HepG2 (cell line): Measurements from ENCODE around the gene SEC14L5. TPM values are rescaled to one million over a fixed set of nuclear protein-coding genes. Genes with fewer than 3 reads are reported as not detected.

Experiments used
- ARNTL ChIP-seq: sonication (generic); formaldehyde crosslinking; IDR thresholded peaks from 2 replicates; pipeline ENCODE4 v1.4.0; 2020; ENCODE audit warnings: mild to moderate bottlenecking, missing genetic modification reagents
- ATM ChIP-seq: fragments of 450-650 bp; IDR thresholded peaks from 2 replicates; pipeline ENCODE4 v1.7.1; 2017; ENCODE audit warnings: mild to moderate bottlenecking, borderline replicate concordance
- CEBPG ChIP-seq: IDR thresholded peaks from 2 replicates; pipeline ENCODE4 v1.6.1; 2016
- CHD4 ChIP-seq: fragments of 200-600 bp; sonication (generic); IDR thresholded peaks from 2 replicates; pipeline ENCODE4 v1.7.0; 2017; ENCODE audit warnings: mild to moderate bottlenecking, low read length, borderline replicate concordance
- FIP1L1 ChIP-seq: fragments of 200-400 bp; formaldehyde crosslinking; IDR thresholded peaks from 2 replicates; pipeline ENCODE4 v1.6.1; 2018; ENCODE audit warnings: low read depth, mild to moderate bottlenecking, low read length, moderate library complexity, borderline replicate concordance; ENCODE audit not compliant: insufficient read depth
- MLX ChIP-seq: IDR thresholded peaks from 2 replicates; pipeline ENCODE4 v1.6.1; 2016
- NFE2L2 ChIP-seq: fragments of 150-350 bp; IDR thresholded peaks from 2 replicates; pipeline ENCODE4 v1.6.1; 2014; ENCODE audit warnings: low read length
- NFKB2 ChIP-seq: sonication (generic); formaldehyde crosslinking; IDR thresholded peaks from 2 replicates; pipeline ENCODE4 v1.4.0; 2020; ENCODE audit warnings: missing genetic modification reagents, borderline replicate concordance
- NPAS2 ChIP-seq: sonication (generic); formaldehyde crosslinking; IDR thresholded peaks from 2 replicates; pipeline ENCODE4 v1.8.0; 2022; ENCODE audit warnings: mild to moderate bottlenecking, missing genetic modification reagents, borderline replicate concordance
- PAX8 ChIP-seq: sonication (generic); formaldehyde crosslinking; IDR thresholded peaks from 2 replicates; pipeline ENCODE4 v1.8.0; 2022; ENCODE audit warnings: mild to moderate bottlenecking, missing genetic modification reagents, borderline replicate concordance
- PHF21A ChIP-seq: sonication (generic); formaldehyde crosslinking; IDR thresholded peaks from 2 replicates; pipeline ENCODE4 v1.5.0; 2020; ENCODE audit warnings: mild to moderate bottlenecking, missing genetic modification reagents
- RARA ChIP-seq: IDR thresholded peaks from 2 replicates; pipeline ENCODE4 v1.6.1; 2016; ENCODE audit warnings: missing genetic modification reagents, missing compliant biosample characterization
- SP140L ChIP-seq: sonication (generic); formaldehyde crosslinking; IDR thresholded peaks from 2 replicates; pipeline ENCODE4 v1.4.0; 2020; ENCODE audit warnings: missing genetic modification reagents, borderline replicate concordance
- TBL1XR1 ChIP-seq: fragments of 150-350 bp; IDR thresholded peaks from 2 replicates; pipeline ENCODE4 v1.6.1; 2014; ENCODE audit warnings: borderline replicate concordance, low read length; ENCODE audit not compliant: partially characterized antibody
- THYN1 ChIP-seq: sonication (generic); formaldehyde crosslinking; IDR thresholded peaks from 2 replicates; pipeline ENCODE4 v1.8.1; 2023; ENCODE audit warnings: low read depth, mild to moderate bottlenecking, moderate library complexity, missing genetic modification reagents, borderline replicate concordance
- U2AF2 ChIP-seq: fragments of 200-400 bp; formaldehyde crosslinking; IDR thresholded peaks from 2 replicates; pipeline ENCODE4 v1.6.1; 2017; ENCODE audit warnings: low read depth, mild to moderate bottlenecking, low read length
- ZFX ChIP-seq: sonication (generic); formaldehyde crosslinking; IDR thresholded peaks from 2 replicates; pipeline ENCODE4 v1.4.0; 2020; ENCODE audit warnings: mild to moderate bottlenecking, low read depth, missing genetic modification reagents, moderate library complexity
- ZMYM2 ChIP-seq: sonication (generic); formaldehyde crosslinking; IDR thresholded peaks from 2 replicates; pipeline ENCODE4 v1.8.0; 2022; ENCODE audit warnings: mild to moderate bottlenecking, missing genetic modification reagents
- ZNF292 ChIP-seq: sonication (generic); formaldehyde crosslinking; IDR thresholded peaks from 2 replicates; pipeline ENCODE4 v1.8.1; 2022; ENCODE audit warnings: mild to moderate bottlenecking, low read depth, missing genetic modification reagents, borderline replicate concordance
- ZNF614 ChIP-seq: IDR thresholded peaks from 2 replicates; pipeline ENCODE4 v1.6.1; 2018; ENCODE audit warnings: missing biosample characterization, missing genetic modification reagents, inconsistent platforms, borderline replicate concordance
- ZNF713 ChIP-seq: sonication (generic); formaldehyde crosslinking; IDR thresholded peaks from 2 replicates; pipeline ENCODE4 v1.4.0; 2020; ENCODE audit warnings: mild to moderate bottlenecking, missing genetic modification reagents
- polyA plus RNA-seq, 8 experiments: library from polyadenylated mRNA; depleted of rRNA in 3 of 8; stranded (reverse) in 7 of 8; unstranded in 1 of 8; fragments of >200 nt; fragmentation: Illumina TruSeq in 4 of 8; extraction: Trizol in 4 of 8; gene quantifications; 2 replicates each; pipeline versions ENCODE4 v1.2.1 to v1.2.3, GENCODE V29; 2011 to 2016; ENCODE audit warnings: low read depth in 4 of 8, missing spikeins in 1 of 8, mixed read lengths in 1 of 8; ENCODE audit not compliant: insufficient read depth in 1 of 8
- total RNA-seq, 5 experiments: library from RNA; depleted of rRNA; stranded (reverse); fragments of >200 nt; fragmentation: Illumina TruSeq; extraction: Trizol; gene quantifications; 2 replicates each; pipeline ENCODE4 v1.2.3, GENCODE V29; 2016; ENCODE audit warnings: low read depth in 1 of 5
- TF ChIP-seq, protein P1 (sequence below): IDR thresholded peaks from 2 replicates; pipeline ENCODE4 v1.6.1; 2016
- TF ChIP-seq, protein P2 (sequence below): sonication (generic); formaldehyde crosslinking; IDR thresholded peaks from 2 replicates; pipeline ENCODE4 v1.4.0; 2020; ENCODE audit warnings: missing genetic modification reagents, low read depth, mild to moderate bottlenecking, borderline replicate concordance
- TF ChIP-seq, protein P3 (sequence below): IDR thresholded peaks from 2 replicates; pipeline ENCODE4 v1.6.1; 2016; ENCODE audit warnings: mild to moderate bottlenecking

SEC14L5 gene
- total and polyA plus RNA-seq, 2 of the 13 experiments (the other 11 are each of a cell fraction or from before 2014, with no cell fraction given): 0.40 to 0.42 TPM

DNA sequence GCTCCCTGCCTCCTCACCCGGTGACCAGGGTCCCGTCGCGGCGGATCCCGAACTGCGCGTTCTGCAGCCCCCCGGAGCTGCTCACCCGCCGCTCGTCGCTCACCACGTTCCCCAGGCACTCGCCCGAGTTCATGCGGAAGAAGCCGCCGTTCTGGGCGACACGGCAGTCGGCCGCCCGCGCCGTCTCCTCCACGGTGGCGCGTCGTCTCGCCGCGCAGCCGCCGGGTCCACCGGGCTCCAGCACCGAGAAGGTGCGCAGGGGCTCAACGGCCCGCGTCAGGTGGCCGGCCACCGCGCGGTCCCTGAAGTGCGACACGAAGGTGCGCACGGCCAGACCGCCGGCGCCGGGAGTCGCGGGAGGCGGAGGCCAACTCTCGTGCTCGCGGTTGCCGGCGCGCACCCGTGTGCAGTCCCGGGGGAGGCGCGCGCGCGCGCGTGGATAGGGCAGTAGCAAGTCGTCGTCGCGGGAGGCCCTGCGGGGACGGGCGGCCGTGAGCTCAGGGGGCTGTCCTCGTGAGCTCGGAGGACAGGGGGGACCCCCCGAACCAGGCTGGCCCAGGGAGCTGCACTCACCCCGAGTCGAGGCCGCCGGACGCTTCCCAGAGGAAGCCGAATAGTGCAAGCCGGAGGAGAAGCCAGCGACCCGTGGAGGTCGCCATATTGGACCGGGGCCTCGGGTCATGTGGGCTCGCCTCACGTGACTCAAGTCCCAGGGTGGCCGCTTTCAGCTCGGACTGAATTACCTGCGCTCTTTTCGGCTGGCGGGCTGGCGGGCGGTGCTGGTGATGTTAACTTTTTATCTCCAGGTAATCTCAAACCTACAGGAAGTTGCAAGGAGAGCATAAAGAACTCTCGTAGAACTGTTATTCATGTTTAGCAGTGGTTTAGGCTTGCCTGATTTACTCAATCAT, 75.4 kb downstream of the SEC14L5 start, which contains the start of gene NAGPA (continued):
- TF ChIP-seq CEBPG (CRISPR knock-in tag): peak; percentile 50
- TF ChIP-seq PAX8 (CRISPR knock-in tag): no peak
- peak; percentile 84 for TF ChIP-seq TBL1XR1
- TF ChIP-seq NFE2L2: peak; percentile 7; the same call in 1 of the 2 replicates
- TF ChIP-seq ZNF614: peak; percentile 94
- TF ChIP-seq, protein P1, sequence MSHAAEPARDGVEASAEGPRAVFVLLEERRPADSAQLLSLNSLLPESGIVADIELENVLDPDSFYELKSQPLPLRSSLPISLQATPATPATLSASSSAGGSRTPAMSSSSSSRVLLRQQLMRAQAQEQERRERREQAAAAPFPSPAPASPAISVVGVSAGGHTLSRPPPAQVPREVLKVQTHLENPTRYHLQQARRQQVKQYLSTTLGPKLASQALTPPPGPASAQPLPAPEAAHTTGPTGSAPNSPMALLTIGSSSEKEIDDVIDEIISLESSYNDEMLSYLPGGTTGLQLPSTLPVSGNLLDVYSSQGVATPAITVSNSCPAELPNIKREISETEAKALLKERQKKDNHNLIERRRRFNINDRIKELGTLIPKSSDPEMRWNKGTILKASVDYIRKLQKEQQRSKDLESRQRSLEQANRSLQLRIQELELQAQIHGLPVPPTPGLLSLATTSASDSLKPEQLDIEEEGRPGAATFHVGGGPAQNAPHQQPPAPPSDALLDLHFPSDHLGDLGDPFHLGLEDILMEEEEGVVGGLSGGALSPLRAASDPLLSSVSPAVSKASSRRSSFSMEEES (CRISPR knock-in tag): peak; percentile 97
- TF ChIP-seq RARA (CRISPR knock-in tag): peak; percentile 65
- TF ChIP-seq ZFX (CRISPR knock-in tag): peak; percentile 94
- TF ChIP-seq ZNF292: peak; percentile 83; the same call in 1 of the 2 replicates
- TF ChIP-seq NPAS2: no peak
- peak; percentile 55; the same call in 1 of the 2 replicates for TF ChIP-seq MLX (CRISPR knock-in tag)
- TF ChIP-seq ZNF713 (CRISPR knock-in tag): no peak; the same call in 1 of the 2 replicates
- TF ChIP-seq ZMYM2 (CRISPR knock-in tag): no peak
- TF ChIP-seq SP140L: no peak; the same call in 1 of the 2 replicates
- TF ChIP-seq NFKB2 (CRISPR knock-in tag): peak; percentile 94
- peak; percentile 82; the same call in 1 of the 2 replicates for TF ChIP-seq PHF21A (CRISPR knock-in tag)
- no peak for TF ChIP-seq FIP1L1
- TF ChIP-seq, protein P2, sequence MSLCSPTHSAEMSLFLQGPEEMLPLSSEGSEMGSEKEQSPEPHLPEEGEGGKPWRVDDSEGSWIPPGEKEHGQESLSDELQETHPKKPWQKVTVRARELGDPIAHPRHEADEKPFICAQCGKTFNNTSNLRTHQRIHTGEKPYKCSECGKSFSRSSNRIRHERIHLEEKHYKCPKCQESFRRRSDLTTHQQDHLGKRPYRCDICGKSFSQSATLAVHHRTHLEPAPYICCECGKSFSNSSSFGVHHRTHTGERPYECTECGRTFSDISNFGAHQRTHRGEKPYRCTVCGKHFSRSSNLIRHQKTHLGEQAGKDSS: peak; percentile 19; the same call in 1 of the 2 replicates
- peak; percentile 56; the same call in 1 of the 2 replicates for TF ChIP-seq ARNTL (CRISPR knock-in tag)
- TF ChIP-seq U2AF2: 0 out of 2 replicates have a peak, but pooled peaks have one; percentile 70
- no peak for TF ChIP-seq ATM
- TF ChIP-seq THYN1 (CRISPR knock-in tag): no peak
- TF ChIP-seq, protein P3, sequence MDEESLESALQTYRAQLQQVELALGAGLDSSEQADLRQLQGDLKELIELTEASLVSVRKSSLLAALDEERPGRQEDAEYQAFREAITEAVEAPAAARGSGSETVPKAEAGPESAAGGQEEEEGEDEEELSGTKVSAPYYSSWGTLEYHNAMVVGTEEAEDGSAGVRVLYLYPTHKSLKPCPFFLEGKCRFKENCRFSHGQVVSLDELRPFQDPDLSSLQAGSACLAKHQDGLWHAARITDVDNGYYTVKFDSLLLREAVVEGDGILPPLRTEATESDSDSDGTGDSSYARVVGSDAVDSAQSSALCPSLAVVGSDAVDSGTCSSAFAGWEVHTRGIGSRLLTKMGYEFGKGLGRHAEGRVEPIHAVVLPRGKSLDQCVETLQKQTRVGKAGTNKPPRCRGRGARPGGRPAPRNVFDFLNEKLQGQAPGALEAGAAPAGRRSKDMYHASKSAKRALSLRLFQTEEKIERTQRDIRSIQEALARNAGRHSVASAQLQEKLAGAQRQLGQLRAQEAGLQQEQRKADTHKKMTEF (CRISPR knock-in tag): peak; percentile 99
- no peak for TF ChIP-seq CHD4
